OCI-LY7 (cell line): ENCODE data around the gene TRAPPC6A. TPM values are rescaled to one million over a fixed set of nuclear protein-coding genes. Genes with fewer than 3 reads are reported as not detected.

Experiments
- BruUV-seq: library from RNA; stranded (reverse); fragments of 400-500 nt; replicated peaks from 2 replicates; lab custom pipeline; 2021; lab: Mats Ljungman, UMichigan
- CTCF ChIA-PET: fragments of 300-600 bp; sonication (Branson Sonifier 250); formaldehyde crosslinking; loops from one replicate; lab custom pipeline; 2022; ENCODE audit warnings: antibody characterized with exemption; ENCODE audit not compliant: unreplicated experiment; lab: Charles Lee
- POLR2A ChIA-PET: fragments of 300-600 bp; sonication (Branson Sonifier 250); formaldehyde crosslinking; loops from one replicate; lab custom pipeline; 2022; ENCODE audit warnings: antibody characterized with exemption; lab: Charles Lee
- DNase-seq: peaks from one replicate; pipeline ENCODE4 v3.0.0-alpha.2; 2015; ENCODE audit warnings: low spot score
- H2AFZ ChIP-seq: fragments of 200-600 bp; sonication (generic), shearing (Covaris generic); 2 replicates; pipeline ENCODE4 v1.6.1; 2014; ENCODE audit warnings: mild to moderate bottlenecking, antibody characterized with exemption, low read length, moderate library complexity
- H3K27ac ChIP-seq: fragments of 200-600 bp; sonication (generic); 2 replicates; pipeline ENCODE4 v1.5.1; 2014; ENCODE audit warnings: mixed run types, low read depth, mild to moderate bottlenecking, moderate library complexity, low read length, inconsistent platforms; ENCODE audit not compliant: poor library complexity, severe bottlenecking
- H3K36me3 ChIP-seq: fragments of 200-600 bp; sonication (generic); 2 replicates; pipeline ENCODE4 v1.6.1; 2014; ENCODE audit warnings: mild to moderate bottlenecking, antibody characterized with exemption, low read length, moderate library complexity, mixed read lengths; ENCODE audit not compliant: insufficient read depth
- H3K4me1 ChIP-seq: fragments of 200-600 bp; sonication (generic); 2 replicates; pipeline ENCODE4 v1.5.1; 2014; ENCODE audit warnings: mild to moderate bottlenecking, low read length; ENCODE audit not compliant: insufficient read depth, poor library complexity, severe bottlenecking
- H3K4me2 ChIP-seq: fragments of 200-600 bp; sonication (generic); 2 replicates; pipeline ENCODE4 v1.6.1; 2014; ENCODE audit warnings: mild to moderate bottlenecking, low read length
- H3K4me3 ChIP-seq: fragments of 200-600 bp; sonication (generic); 2 replicates; pipeline ENCODE4 v1.5.1; 2014; ENCODE audit warnings: mild to moderate bottlenecking, low read depth, low read length; ENCODE audit not compliant: poor library complexity, severe bottlenecking
- H3K79me2 ChIP-seq: fragments of 200-600 bp; sonication (generic); 2 replicates; pipeline ENCODE4 v1.6.1; 2016; ENCODE audit warnings: low read depth, mild to moderate bottlenecking, low read length, moderate library complexity, mixed read lengths; ENCODE audit not compliant: insufficient read depth
- H3K9me2 ChIP-seq: fragments of 200-600 bp; sonication (generic); 2 replicates; pipeline ENCODE4 v1.6.1; 2016; ENCODE audit warnings: mild to moderate bottlenecking, low read length, mixed read lengths; ENCODE audit not compliant: insufficient read depth
- H3K9me3 ChIP-seq: fragments of 200-600 bp; sonication (generic); 2 replicates; pipeline ENCODE4 v1.6.1; 2014; ENCODE audit warnings: mild to moderate bottlenecking, mixed run types, low read length, mixed read lengths
- H4K20me1 ChIP-seq: fragments of 200-600 bp; sonication (generic); 2 replicates; pipeline ENCODE4 v1.6.1; 2014; ENCODE audit warnings: mild to moderate bottlenecking, antibody characterized with exemption, low read length, moderate library complexity, mixed read lengths; ENCODE audit not compliant: insufficient read depth
- EZH2phosphoT487 ChIP-seq: fragments of 200-600 bp; sonication (generic); IDR thresholded peaks from 2 replicates; pipeline ENCODE4 v1.6.1; 2018; ENCODE audit warnings: low read depth, borderline replicate concordance, mild to moderate bottlenecking, mixed run types, antibody characterized with exemption, low read length, moderate library complexity, mixed read lengths
- intact Hi-C: fragments of 100-400 bp; cut with micrococcal nuclease; formaldehyde crosslinking; loops from one replicate; pipeline ENCODE4 v1.10.0; 2022; ENCODE audit not compliant: unreplicated experiment
- total RNA-seq, 2 experiments: library from RNA; depleted of rRNA in 1 of 2; stranded (reverse); fragments of >200 nt in 1 of 2; shearing (Covaris generic) in 1 of 2; gene quantifications; 2 replicates each; pipeline ENCODE4 v1.2.3, GENCODE V29; 2014 to 2022
- TF ChIP-seq, protein P1 (sequence below): fragments of 200-600 bp; sonication (generic); conservative IDR thresholded peaks from 2 replicates; pipeline ENCODE4 v1.5.1; 2014; ENCODE audit warnings: mild to moderate bottlenecking, antibody characterized with exemption, low read length, moderate library complexity, mixed read lengths

Gene TRAPPC6A
- total RNA-seq, 2 experiments from 2014 or later, result 55.6 to 70.9 TPM

DNA sequence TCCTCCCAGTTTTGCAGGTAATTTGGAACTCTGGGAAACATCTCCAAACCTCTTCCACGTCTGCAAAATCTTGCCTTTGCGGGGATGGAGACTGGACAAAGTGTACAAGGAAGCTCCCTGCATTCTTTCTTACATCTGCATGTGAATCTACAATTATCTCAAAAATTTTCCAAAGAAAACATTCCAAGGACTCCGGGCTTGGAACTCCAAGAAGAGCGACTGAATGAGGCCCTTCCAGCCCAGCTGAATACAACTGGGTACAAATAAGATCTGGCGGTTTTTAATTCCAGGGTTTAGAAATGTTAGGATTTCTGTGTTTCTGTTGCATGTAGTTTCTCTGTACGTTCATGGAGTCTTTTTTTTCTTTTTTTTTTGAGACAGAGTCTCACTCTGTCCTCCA lies 38.6 kb upstream of the TRAPPC6A start:
- no peaks in the 10 kb centered on the region for H3K79me2 ChIP-seq
- ChIA-PET POLR2A (no interaction called here), CTCF (no interaction called here)
- no peaks in the 10 kb centered on the region for H4K20me1 ChIP-seq
- no TSS peak for BruUV-seq
- no peaks in the 10 kb centered on the region for H3K9me2 ChIP-seq
- H3K27ac ChIP-seq, result no peak overlapping the region
- no peak for DNase-seq
- H3K4me1 ChIP-seq, result no peaks in the 10 kb centered on the region
- no peak overlapping the region for H3K4me2 ChIP-seq
- TF ChIP-seq, protein P1, sequence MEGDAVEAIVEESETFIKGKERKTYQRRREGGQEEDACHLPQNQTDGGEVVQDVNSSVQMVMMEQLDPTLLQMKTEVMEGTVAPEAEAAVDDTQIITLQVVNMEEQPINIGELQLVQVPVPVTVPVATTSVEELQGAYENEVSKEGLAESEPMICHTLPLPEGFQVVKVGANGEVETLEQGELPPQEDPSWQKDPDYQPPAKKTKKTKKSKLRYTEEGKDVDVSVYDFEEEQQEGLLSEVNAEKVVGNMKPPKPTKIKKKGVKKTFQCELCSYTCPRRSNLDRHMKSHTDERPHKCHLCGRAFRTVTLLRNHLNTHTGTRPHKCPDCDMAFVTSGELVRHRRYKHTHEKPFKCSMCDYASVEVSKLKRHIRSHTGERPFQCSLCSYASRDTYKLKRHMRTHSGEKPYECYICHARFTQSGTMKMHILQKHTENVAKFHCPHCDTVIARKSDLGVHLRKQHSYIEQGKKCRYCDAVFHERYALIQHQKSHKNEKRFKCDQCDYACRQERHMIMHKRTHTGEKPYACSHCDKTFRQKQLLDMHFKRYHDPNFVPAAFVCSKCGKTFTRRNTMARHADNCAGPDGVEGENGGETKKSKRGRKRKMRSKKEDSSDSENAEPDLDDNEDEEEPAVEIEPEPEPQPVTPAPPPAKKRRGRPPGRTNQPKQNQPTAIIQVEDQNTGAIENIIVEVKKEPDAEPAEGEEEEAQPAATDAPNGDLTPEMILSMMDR, result no peak
- no peak for TF ChIP-seq EZH2phosphoT487
- no peak overlapping the region for H3K4me3 ChIP-seq
- no peak overlapping the region for H2AFZ ChIP-seq
- H3K9me3 ChIP-seq, result no peaks in the 10 kb centered on the region
- intact Hi-C loops, result no loop called here
- no peaks in the 10 kb centered on the region for H3K36me3 ChIP-seq

DNA sequence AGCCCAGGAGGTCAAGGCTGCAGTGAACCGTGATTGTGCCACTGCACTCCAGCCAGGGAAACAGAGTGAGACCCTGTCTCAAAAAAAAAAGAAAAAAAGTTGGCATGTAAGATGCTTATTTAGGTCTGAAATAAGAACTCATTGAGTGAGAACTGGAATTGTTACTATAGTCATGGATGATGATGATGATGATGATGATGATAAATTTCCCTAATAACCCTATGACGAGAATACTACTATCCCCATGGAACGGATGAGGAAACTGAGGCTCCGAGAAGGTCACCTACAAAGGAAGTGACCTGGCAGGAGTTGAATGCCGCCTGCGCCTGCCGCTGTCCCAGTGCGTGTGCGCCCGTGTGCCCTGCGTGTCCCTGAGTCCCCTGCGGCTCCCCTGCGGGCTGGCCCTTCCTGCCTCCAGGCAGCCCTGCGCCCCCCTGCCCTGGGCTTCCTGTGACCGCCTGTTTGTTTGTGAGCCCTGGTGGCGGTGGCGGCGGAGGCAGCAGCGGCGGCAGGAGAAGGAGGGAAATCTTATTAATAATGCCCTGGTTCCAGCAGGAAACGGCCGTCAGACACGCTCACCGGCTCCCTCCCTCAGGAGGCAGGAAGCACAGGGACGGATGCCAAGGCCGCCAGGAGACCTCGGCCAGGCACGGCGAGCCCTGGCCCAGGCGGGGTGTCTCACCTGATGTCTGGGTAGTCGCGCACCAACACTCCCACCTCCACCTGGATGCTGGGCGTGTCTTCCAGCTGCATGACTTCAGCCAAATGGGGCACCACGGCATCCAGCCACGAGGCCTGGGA lies 37.6 kb upstream of the TRAPPC6A start:
- BruUV-seq, result no TSS peak
- H3K4me2 ChIP-seq, result no peak overlapping the region
- TF ChIP-seq, protein P1, result no peak
- TF ChIP-seq EZH2phosphoT487, result no peak
- no peaks in the 10 kb centered on the region for H3K4me1 ChIP-seq
- H2AFZ ChIP-seq, result no peak overlapping the region
- intact Hi-C loops, result no loop called here
- CTCF ChIA-PET, result no interaction called here
- POLR2A ChIA-PET, result no interaction called here
- H4K20me1 ChIP-seq, result no peaks in the 10 kb centered on the region
- H3K27ac ChIP-seq, result no peak overlapping the region
- no peak for DNase-seq
- H3K9me3 ChIP-seq, result no peaks in the 10 kb centered on the region
- H3K36me3 ChIP-seq, result no peaks in the 10 kb centered on the region
- no peaks in the 10 kb centered on the region for H3K79me2 ChIP-seq
- H3K4me3 ChIP-seq, result no peak overlapping the region
- H3K9me2 ChIP-seq, result no peaks in the 10 kb centered on the region

DNA sequence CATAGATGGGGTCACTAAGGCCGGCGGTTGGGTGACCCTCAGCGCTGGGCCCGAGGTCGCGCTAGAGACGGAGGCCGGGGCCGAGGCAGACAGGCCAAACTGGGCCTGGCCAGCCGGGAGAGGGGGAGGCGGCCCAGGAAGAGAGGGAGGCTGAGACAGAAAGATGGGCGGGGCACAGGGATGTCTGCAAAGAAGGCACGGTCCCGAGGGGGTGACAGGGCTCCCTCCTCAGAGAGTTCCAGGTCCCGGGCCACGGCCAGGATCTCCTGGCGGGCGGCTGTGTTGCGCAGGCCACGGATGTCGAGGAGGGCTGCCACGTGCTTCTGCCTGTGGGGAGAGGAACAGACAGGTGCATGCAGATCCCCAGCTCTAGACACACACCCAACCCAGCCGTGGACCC lies 35.0 kb upstream of the TRAPPC6A start:
- Histone ChIP-seq H3K4me3 (no peak overlapping the region), H3K27ac (no peak overlapping the region), H4K20me1 (no peaks in the 10 kb centered on the region), H2AFZ (no peak overlapping the region), H3K4me2 (no peak overlapping the region), H3K9me2 (no peaks in the 10 kb centered on the region), H3K9me3 (no peaks in the 10 kb centered on the region), H3K4me1 (no peaks in the 10 kb centered on the region), H3K36me3 (no peaks in the 10 kb centered on the region), H3K79me2 (no peaks in the 10 kb centered on the region)
- TF ChIP-seq EZH2phosphoT487, result no peak
- TF ChIP-seq, protein P1, result no peak
- intact Hi-C loops, result no loop called here
- no TSS peak for BruUV-seq
- POLR2A ChIA-PET, result interaction anchor here (0.6 kb wide), 1 partner anchor 29 kb away, joined by 4 read pairs; no protein-coding TSS in a partner anchor
- DNase-seq, result no peak
- CTCF ChIA-PET, result interaction anchor here (0.7 kb wide), 1 partner anchor 130 kb away, joined by 3 read pairs; no protein-coding TSS in a partner anchor
